HFFc6 (cell line): ENCODE measurements around the gene USP14. TPM values are rescaled to one million over a fixed set of nuclear protein-coding genes. Genes with fewer than 3 reads are reported as not detected.
"Not testable (repeated sequence)": the region's sequence is repeated elsewhere in the genome, so short reads cannot be mapped to it uniquely, and the experiment has no call there.

Experiments used
- DNase-seq: peaks from one replicate; pipeline ENCODE4 v3.0.0-alpha.2; 2018
- H3K27ac Mint-ChIP-seq: 2 replicates; pipeline ENCODE4 v1.8.0; 2020; ENCODE audit warnings: mild to moderate bottlenecking, mixed read lengths
- H3K27me3 Mint-ChIP-seq: 2 replicates; pipeline ENCODE4 v1.8.0; 2021; ENCODE audit warnings: mild to moderate bottlenecking, moderate library complexity, mixed read lengths; ENCODE audit not compliant: insufficient read depth
- H3K36me3 Mint-ChIP-seq: 2 replicates; pipeline ENCODE4 v1.8.0; 2021; ENCODE audit warnings: low read depth, mixed read lengths
- H3K4me1 Mint-ChIP-seq: 2 replicates; pipeline ENCODE4 v1.8.0; 2020; ENCODE audit warnings: low read depth, mixed read lengths
- H3K4me3 Mint-ChIP-seq: 2 replicates; pipeline ENCODE4 v1.8.0; 2020; ENCODE audit warnings: mild to moderate bottlenecking, moderate library complexity, mixed read lengths
- H3K9me3 Mint-ChIP-seq: 2 replicates; pipeline ENCODE4 v1.8.0; 2020; ENCODE audit warnings: mild to moderate bottlenecking, mixed read lengths
- long read RNA-seq: library from polyadenylated mRNA; unstranded; transcript quantifications from one replicate; pipeline ENCODE4 v2.0.0, GENCODE V29; 2019
- total RNA-seq, 6 experiments: library from RNA; stranded (reverse); fragmentation: NEBNext Ultra II Directional; extraction: Animal tissue kit (Norgen Biotek cat#: 25700); gene quantifications; 2 replicates in 1 of 6; 3 replicates in 5 of 6; pipeline ENCODE4 v1.2.3, GENCODE V29; 2021
- TF ChIP-seq, protein P1 (sequence below): fragments of 200-600 bp; sonication (generic); IDR thresholded peaks from 2 replicates; pipeline ENCODE4 v1.5.0; 2021; ENCODE audit warnings: antibody characterized with exemption, mild to moderate bottlenecking

The USP14 gene
- 100 to 1,000 TPM in 3 of 6 experiments, 10 to 100 TPM in 3; 92.0 to 114 (median 101) TPM for total RNA-seq
- long read RNA-seq, full-length matches to known transcripts: 137 of 172 reads
- long read RNA-seq, partial matches to known transcripts: 23 of 172 reads
- long read RNA-seq, other reads (novel, unspliced or antisense): 12 of 172 reads

DNA sequence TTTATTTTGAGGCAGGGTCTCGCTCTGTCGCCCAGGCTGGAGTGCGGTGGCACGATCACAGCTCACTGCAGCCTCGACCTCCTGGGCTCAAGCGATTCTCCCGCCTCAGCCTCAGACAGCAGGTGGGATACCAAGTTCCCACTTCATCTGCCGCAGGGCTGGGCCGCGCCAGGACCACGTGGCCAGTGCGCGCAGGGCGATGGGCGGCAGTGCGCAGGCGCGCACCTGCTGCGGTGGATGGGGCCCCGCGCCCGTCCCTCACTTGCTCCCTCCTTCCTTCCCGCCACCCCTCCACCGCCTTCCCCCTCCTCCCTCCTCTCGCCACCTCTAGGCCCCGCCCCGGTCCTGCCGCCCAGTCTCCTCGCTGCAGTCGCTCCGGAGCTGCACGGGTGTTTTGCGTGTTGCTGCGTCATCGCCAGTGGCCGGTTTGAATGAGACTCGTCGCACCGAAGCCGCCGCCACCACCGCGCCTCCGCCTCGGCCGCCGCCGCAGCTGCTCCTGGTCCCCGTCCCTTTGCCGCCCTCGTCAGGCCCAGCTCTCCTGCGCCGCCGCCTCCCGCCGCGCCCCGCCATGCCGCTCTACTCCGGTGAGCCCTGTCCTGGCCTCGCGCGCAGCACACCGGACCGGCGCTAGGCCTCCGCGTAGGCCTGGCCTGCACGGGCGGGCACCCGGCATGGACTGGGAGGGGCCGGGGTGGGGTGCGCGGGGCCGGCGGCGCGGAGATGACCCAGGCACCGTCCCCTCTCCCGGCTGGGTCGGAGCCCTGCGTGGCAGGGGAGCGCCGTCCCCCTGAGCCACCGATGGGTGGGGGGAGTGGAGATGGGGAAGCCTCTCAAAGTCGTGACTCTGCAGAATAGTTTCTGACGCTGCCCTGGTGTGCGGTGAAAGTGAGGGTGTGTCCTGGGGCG lies at the start of gene USP14:
Gene USP14 (plus strand): TSS at position 430 of the 909 bp plus-strand sequence. CDS start 142 bp downstream, at position 572.
- H3K27me3 Mint-ChIP-seq: peaks cover 2% of the 10 kb centered on the region
- peaks cover 16% of the 10 kb centered on the region; the same call in 1 of the 2 replicates for H3K36me3 Mint-ChIP-seq
- H3K4me1 Mint-ChIP-seq: peaks cover 37% of the 10 kb centered on the region
- no peaks in the 10 kb centered on the region for H3K9me3 Mint-ChIP-seq
- peak within 1 kb of the TSS; percentile 94 for H3K4me3 Mint-ChIP-seq
- H3K27ac Mint-ChIP-seq: peak within 1 kb of the TSS; percentile 87
- TF ChIP-seq, protein P1, sequence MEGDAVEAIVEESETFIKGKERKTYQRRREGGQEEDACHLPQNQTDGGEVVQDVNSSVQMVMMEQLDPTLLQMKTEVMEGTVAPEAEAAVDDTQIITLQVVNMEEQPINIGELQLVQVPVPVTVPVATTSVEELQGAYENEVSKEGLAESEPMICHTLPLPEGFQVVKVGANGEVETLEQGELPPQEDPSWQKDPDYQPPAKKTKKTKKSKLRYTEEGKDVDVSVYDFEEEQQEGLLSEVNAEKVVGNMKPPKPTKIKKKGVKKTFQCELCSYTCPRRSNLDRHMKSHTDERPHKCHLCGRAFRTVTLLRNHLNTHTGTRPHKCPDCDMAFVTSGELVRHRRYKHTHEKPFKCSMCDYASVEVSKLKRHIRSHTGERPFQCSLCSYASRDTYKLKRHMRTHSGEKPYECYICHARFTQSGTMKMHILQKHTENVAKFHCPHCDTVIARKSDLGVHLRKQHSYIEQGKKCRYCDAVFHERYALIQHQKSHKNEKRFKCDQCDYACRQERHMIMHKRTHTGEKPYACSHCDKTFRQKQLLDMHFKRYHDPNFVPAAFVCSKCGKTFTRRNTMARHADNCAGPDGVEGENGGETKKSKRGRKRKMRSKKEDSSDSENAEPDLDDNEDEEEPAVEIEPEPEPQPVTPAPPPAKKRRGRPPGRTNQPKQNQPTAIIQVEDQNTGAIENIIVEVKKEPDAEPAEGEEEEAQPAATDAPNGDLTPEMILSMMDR: 0 out of 2 replicates have a peak, but pooled peaks have one; percentile 7
- DNase-seq: peak; percentile 95

DNA sequence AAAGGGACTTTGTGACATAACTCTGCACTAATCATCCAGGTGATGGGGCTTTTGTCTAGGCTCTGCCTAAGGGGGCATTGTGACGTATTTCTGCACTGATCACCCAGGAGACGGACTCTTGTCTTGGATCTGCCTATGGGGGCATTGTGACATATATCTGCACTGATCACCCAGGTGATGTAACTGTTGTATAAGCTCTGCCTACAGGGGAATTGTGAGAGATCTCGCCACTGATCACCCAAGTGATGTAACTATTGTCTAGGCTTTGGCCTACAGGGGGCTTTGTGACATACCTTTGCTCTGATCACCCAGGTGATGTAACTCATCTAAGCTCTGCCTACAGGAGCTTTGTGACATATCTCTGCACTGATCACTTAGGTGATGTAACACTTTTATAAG lies 49.7 kb upstream of the USP14 start:
- not testable (repeated sequence) for H3K36me3 Mint-ChIP-seq, H3K27ac Mint-ChIP-seq, H3K27me3 Mint-ChIP-seq, H3K4me1 Mint-ChIP-seq, DNase-seq, H3K4me3 Mint-ChIP-seq
- H3K9me3 Mint-ChIP-seq: peaks cover 36% of the 10 kb centered on the region

DNA sequence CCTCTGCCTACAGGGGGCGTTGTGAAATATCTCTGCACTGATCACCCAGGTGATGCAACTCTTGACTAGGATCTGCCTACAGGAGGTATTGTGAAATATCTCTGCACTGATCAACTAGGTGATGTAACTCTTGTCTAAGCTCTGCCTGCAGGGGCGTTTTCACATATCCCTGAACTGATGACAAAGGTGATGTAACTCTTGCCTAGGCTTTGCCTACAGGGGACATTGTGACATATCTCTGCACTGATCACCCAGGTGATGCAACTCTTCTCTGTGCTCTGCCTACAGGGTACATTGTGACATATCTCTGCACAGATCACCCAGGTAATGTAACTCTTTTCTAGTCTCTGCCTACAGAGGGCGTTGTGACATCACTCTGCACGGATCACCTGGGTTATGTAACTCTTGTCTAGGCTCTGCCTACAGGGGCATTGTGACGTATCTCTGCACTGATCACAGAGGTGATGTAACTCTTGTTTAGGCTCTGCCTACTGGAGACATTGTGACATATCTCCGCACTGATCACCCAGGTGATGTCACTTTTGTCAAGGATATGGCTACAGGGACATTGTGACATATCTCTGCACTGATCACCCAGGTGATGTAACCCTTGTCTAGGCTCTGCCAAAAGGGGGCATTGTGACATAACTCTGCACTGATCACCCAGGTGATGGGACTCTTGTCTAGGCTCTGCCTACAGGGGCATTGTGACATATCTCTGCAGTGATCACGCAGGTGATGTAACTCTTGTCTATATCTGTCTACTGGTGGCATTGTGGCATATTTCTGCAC lies 49.0 kb upstream of the USP14 start:
- H3K9me3 Mint-ChIP-seq: peaks cover 36% of the 10 kb centered on the region
- peak; percentile 22 for DNase-seq
- H3K4me1 Mint-ChIP-seq, H3K4me3 Mint-ChIP-seq, H3K36me3 Mint-ChIP-seq, H3K27ac Mint-ChIP-seq, H3K27me3 Mint-ChIP-seq: not testable (repeated sequence)

DNA sequence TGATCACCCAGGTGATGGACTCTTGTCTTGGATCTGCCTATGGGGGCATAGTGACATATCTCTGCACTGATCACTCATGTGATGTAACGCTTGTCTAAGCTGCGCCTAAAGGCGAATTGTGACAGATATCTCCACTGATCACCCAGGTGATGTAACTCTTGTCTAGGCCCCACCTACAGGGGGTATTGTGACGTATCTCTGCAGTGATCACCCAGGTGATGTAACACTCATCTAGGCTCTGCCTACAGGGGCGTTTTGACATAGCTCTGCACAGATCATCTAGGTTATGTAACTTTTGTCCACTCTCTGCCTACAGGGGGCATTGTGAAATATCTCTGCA lies 48.5 kb upstream of the USP14 start:
- peak; percentile 25 for DNase-seq
- H3K4me3 Mint-ChIP-seq, H3K27ac Mint-ChIP-seq: not testable (repeated sequence)

GRCh38 chr18:110351-111201 lies 47.8 kb upstream of the USP14 start:
- H3K36me3 Mint-ChIP-seq, H3K27me3 Mint-ChIP-seq, H3K4me3 Mint-ChIP-seq, H3K27ac Mint-ChIP-seq, H3K4me1 Mint-ChIP-seq: not testable (repeated sequence)
- H3K9me3 Mint-ChIP-seq: peaks cover 36% of the 10 kb centered on the region
- DNase-seq: peak; percentile 44

More for the DNA sequence above, 48.5 kb upstream of the USP14 start:
- not testable (repeated sequence) for H3K27me3 Mint-ChIP-seq, H3K36me3 Mint-ChIP-seq, H3K4me1 Mint-ChIP-seq
- peaks cover 36% of the 10 kb centered on the region for H3K9me3 Mint-ChIP-seq

DNA sequence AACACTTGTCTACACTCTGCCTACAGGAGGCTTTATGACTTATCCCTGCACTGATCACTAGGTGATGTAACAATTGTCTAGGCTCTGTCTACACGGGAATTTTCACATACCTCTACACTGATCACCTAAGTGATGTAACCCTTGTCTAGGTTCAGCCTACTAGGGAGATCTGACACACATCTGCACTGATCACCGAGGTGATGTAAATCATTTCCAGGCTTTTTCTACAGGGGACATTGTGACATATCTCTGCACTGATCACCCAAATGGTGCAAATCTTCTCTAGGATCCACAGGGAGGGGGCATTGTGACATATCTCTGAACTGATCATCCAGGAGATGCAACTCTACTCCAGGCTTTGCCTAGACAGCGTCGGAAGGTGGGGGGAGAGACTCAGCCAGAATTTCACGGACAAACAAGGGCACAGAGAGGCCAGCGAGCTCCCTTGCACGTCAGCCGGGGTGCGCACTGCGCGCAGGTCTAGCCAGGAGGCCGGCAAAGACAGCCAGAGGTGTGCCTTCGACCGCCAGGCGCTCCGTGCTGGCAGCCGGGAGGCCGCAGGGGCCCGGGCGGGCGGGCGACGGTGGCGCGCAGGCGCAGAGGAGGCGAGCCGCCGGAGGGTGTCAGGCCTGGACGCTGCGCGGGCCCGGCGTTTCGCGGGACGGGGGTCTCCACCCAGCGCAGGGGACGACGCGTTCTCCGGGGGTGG lies 46.9 kb upstream of the USP14 start:
- no peak for DNase-seq
- Mint-ChIP-seq H3K36me3 (peaks cover 3% of the 10 kb centered on the region; the same call in 1 of the 2 replicates), H3K27me3 (no peaks in the 10 kb centered on the region; the same call in 1 of the 2 replicates), H3K9me3 (peaks cover 36% of the 10 kb centered on the region), H3K27ac (no peak overlapping the region), H3K4me1 (no peaks in the 10 kb centered on the region), H3K4me3 (peak overlapping the region; percentile 46)
- TF ChIP-seq, protein P1: no peak

DNA sequence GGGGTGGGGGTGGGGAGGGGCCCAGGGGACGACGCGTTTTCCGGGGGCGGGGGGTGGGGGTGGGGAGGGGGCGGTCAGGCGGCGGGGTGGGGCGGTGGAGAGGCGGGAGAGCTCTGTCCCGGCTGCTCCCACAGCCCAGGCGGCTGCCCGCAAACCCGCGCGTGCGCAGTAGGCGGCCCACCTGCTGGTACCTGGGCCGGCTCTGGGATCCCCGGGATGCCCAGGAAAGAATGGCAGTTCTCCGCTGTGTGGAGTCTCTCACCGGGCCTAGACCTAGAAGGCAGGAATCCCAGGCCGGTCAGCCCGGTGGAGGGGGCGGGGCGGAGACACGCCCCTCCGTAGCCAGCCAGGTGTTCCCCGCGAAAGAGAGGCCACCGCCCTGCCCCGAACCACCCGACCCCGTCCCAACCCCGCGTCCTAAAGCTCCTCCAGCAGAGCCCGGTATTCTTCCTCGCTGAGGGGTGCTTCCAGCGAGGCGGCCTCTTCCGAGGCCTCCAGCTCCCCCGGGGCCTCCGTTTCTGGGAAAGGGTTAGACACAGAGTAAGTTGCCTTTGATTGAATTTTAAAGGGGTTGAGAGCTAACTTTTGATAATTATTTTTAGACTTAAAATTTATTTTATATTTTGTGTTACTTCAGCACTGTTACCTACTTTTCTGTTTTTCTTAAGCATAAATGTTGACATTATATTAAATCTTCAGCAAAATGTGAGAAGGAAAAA lies 46.2 kb upstream of the USP14 start:
- not testable (repeated sequence) for H3K4me3 Mint-ChIP-seq, H3K36me3 Mint-ChIP-seq, H3K4me1 Mint-ChIP-seq, H3K27ac Mint-ChIP-seq, DNase-seq, H3K27me3 Mint-ChIP-seq
- H3K9me3 Mint-ChIP-seq: peaks cover 30% of the 10 kb centered on the region

DNA sequence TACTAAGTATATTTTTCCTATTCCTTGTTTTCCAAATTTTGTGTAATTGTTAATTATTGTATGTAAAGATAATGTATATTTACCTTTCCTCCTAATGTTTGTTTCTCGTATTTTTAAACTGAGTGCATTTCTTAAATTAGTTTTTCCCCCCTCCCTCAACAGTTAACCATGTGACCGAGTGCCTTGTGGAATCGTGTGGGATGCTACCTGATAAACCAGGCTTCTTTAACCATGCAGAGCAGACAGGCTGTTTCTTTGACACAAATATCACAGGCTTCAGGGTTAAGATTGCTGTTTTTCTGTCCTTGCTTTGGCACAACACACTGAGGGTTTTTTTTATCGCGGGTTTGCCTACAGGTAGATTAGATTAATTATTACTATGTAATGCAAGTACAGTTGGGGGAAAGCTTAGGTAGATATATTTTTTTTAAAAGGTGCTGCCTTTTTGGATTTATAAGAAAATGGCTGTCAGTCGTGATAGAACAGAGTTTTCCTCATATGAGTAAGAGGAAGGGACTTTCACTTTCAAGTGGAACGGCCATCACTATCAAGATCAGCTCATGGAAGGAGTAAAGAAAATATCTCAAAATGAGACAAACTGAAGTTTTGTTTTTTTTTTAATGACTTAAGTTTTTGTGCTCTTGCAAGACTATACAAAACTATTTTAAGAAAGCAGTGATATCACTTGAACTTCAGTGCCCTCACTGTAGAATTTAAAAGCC lies 37.7 kb upstream of the USP14 start:
- not testable (repeated sequence) for H3K4me3 Mint-ChIP-seq, H3K4me1 Mint-ChIP-seq, H3K27me3 Mint-ChIP-seq, H3K9me3 Mint-ChIP-seq, DNase-seq, H3K27ac Mint-ChIP-seq, H3K36me3 Mint-ChIP-seq
